Stomach (tissue), 4 donors: ENCODE data around the gene SLIT1.

Source experiments
- CTCF ChIP-seq, 7 experiments: fragments of 450-650 bp in 4 of 7; fragments of 200-600 bp in 3 of 7; sonication (generic) in 3 of 7; IDR thresholded peaks; one replicate each; pipeline ENCODE4 v1.5.1; 2016 to 2019; ENCODE audit warnings: antibody characterized with exemption in 7 of 7, control low read depth in 2 of 7, mild to moderate bottlenecking in 1 of 7
- EP300 ChIP-seq: sonication (generic); formaldehyde crosslinking; IDR thresholded peaks from one replicate; pipeline ENCODE4 v1.6.1; 2017; ENCODE audit warnings: antibody characterized with exemption
- POLR2A ChIP-seq, 4 donors: fragments of 450-650 bp; IDR thresholded peaks; one replicate each; pipeline ENCODE4 v1.6.1; 2016; ENCODE audit warnings: antibody characterized with exemption in 4 of 4, control low read depth in 2 of 4, mild to moderate bottlenecking in 1 of 4, moderate library complexity in 1 of 4

- TF ChIP-seq EP300, result no peak
- no peak for TF ChIP-seq CTCF (IDR thresholded peaks at IDR 0.05)
- no peak for TF ChIP-seq POLR2A (IDR thresholded peaks at IDR 0.05)
Measured at GRCh38 chr10:97134983-97135382, 50.8 kb downstream of the SLIT1 start.
